H9 (cell line): ENCODE results near the gene CAMK2B. TPM values are rescaled to one million over a fixed set of nuclear protein-coding genes. Genes with fewer than 3 reads are reported as not detected.

Experiments
- DNase-seq: peaks from one replicate; pipeline ENCODE4 v3.0.0-alpha.2; 2017
- H2AFZ ChIP-seq: one replicate; pipeline ENCODE4 v1.6.1; 2013; ENCODE audit warnings: mild to moderate bottlenecking, low read length, control low read depth, moderate library complexity
- H2AK5ac ChIP-seq: 2 replicates; pipeline ENCODE4 v1.6.1; 2013; ENCODE audit warnings: low read length, control low read depth, mixed read lengths; ENCODE audit not compliant: insufficient read length
- H2BK120ac ChIP-seq: one replicate; pipeline ENCODE4 v1.6.1; 2013; ENCODE audit warnings: low read depth, mild to moderate bottlenecking, low read length, control low read depth, inconsistent platforms; ENCODE audit not compliant: poor library complexity, severe bottlenecking
- H2BK12ac ChIP-seq: 2 replicates; pipeline ENCODE4 v1.6.1; 2013; ENCODE audit warnings: low read length, control low read depth, mixed read lengths, low read depth; ENCODE audit not compliant: insufficient read length
- H2BK15ac ChIP-seq: 2 replicates; pipeline ENCODE4 v1.6.1; 2013; ENCODE audit warnings: low read depth, low read length, control low read depth
- H2BK20ac ChIP-seq: one replicate; pipeline ENCODE4 v1.6.1; 2013; ENCODE audit warnings: low read depth, mild to moderate bottlenecking, low read length, control low read depth, inconsistent platforms; ENCODE audit not compliant: poor library complexity, severe bottlenecking
- H2BK5ac ChIP-seq: 2 replicates; pipeline ENCODE4 v1.6.1; 2013; ENCODE audit warnings: low read length, control low read depth, mixed read lengths; ENCODE audit not compliant: insufficient read length
- H3K14ac ChIP-seq: 2 replicates; pipeline ENCODE4 v1.6.1; 2013; ENCODE audit warnings: low read length, control low read depth; ENCODE audit not compliant: insufficient read depth
- H3K18ac ChIP-seq: 2 replicates; pipeline ENCODE4 v1.6.1; 2013; ENCODE audit warnings: low read depth, mild to moderate bottlenecking, mixed read lengths, low read length, control low read depth; ENCODE audit not compliant: insufficient read length
- H3K23ac ChIP-seq: 2 replicates; pipeline ENCODE4 v1.6.1; 2013; ENCODE audit warnings: low read length, control low read depth, mixed read lengths, low read depth; ENCODE audit not compliant: insufficient read length
- H3K23me2 ChIP-seq: 2 replicates; pipeline ENCODE4 v1.6.1; 2013; ENCODE audit warnings: low read depth, mild to moderate bottlenecking, mixed read lengths, low read length, control low read depth; ENCODE audit not compliant: insufficient read length, poor library complexity, severe bottlenecking
- H3K27ac ChIP-seq: 2 replicates; pipeline ENCODE4 v1.5.1; 2013; ENCODE audit warnings: low read length, control low read depth, mixed read lengths, low read depth; ENCODE audit not compliant: insufficient read length
- H3K27me3 ChIP-seq: 2 replicates; pipeline ENCODE4 v1.6.1; 2013; ENCODE audit warnings: low read length, control low read depth, inconsistent platforms; ENCODE audit not compliant: insufficient read depth
- H3K4ac ChIP-seq: 2 replicates; pipeline ENCODE4 v1.6.1; 2013; ENCODE audit warnings: low read depth, mild to moderate bottlenecking, control low read depth, inconsistent platforms, low read length, moderate library complexity
- H3K4me1 ChIP-seq: 2 replicates; pipeline ENCODE4 v1.6.1; 2013; ENCODE audit warnings: low read length, control low read depth, inconsistent platforms; ENCODE audit not compliant: insufficient read depth
- H3K4me2 ChIP-seq: 2 replicates; pipeline ENCODE4 v1.6.1; 2013; ENCODE audit warnings: low read length, control low read depth, mixed read lengths; ENCODE audit not compliant: insufficient read length, insufficient read depth
- H3K56ac ChIP-seq: 2 replicates; pipeline ENCODE4 v1.6.1; 2013; ENCODE audit warnings: low read depth, mild to moderate bottlenecking, mixed read lengths, low read length, control low read depth; ENCODE audit not compliant: insufficient read length
- H3K79me1 ChIP-seq: 2 replicates; pipeline ENCODE4 v1.6.1; 2013; ENCODE audit warnings: low read depth, mild to moderate bottlenecking, moderate library complexity, low read length, control low read depth, inconsistent platforms; ENCODE audit not compliant: insufficient read depth, poor library complexity, severe bottlenecking
- H3K79me2 ChIP-seq: 2 replicates; pipeline ENCODE4 v1.6.1; 2013; ENCODE audit warnings: low read length, control low read depth, inconsistent platforms; ENCODE audit not compliant: insufficient read depth
- H3K9ac ChIP-seq: 2 replicates; pipeline ENCODE4 v1.6.1; 2013; ENCODE audit warnings: low read length, control low read depth, mixed read lengths; ENCODE audit not compliant: insufficient read length; ENCODE audit errors: extremely low read depth
- H3K9me3 ChIP-seq: one replicate; pipeline ENCODE4 v1.6.1; 2013; ENCODE audit warnings: low read depth, low read length, inconsistent platforms; ENCODE audit not compliant: control insufficient read depth
- H3T11ph ChIP-seq: one replicate; pipeline ENCODE4 v1.6.1; 2013; ENCODE audit warnings: mild to moderate bottlenecking, low read length, control low read depth, inconsistent platforms
- H4K20me1 ChIP-seq: one replicate; pipeline ENCODE4 v1.6.1; 2013; ENCODE audit not compliant: control insufficient read depth, insufficient read length, insufficient read depth
- H4K5ac ChIP-seq: 2 replicates; pipeline ENCODE4 v1.6.1; 2013; ENCODE audit warnings: low read depth, mild to moderate bottlenecking, mixed read lengths, low read length, control low read depth; ENCODE audit not compliant: insufficient read length
- H4K8ac ChIP-seq: replicated peaks from 2 replicates; pipeline ENCODE4 v1.6.1; 2013; ENCODE audit warnings: low read length, control low read depth, mixed read lengths, low read depth; ENCODE audit not compliant: insufficient read length
- H4K91ac ChIP-seq: 2 replicates; pipeline ENCODE4 v1.6.1; 2013; ENCODE audit warnings: low read depth, mild to moderate bottlenecking, moderate library complexity, mixed read lengths, low read length, control low read depth; ENCODE audit not compliant: insufficient read length
- H3K27ac Mint-ChIP-seq, 3 experiments: 2 replicates in 2 of 3; 3 replicates in 1 of 3; pipeline ENCODE4 v1.8.0; 2020 to 2021; ENCODE audit warnings: mixed read lengths in 3 of 3, mild to moderate bottlenecking in 1 of 3, moderate library complexity in 1 of 3
- H3K27me3 Mint-ChIP-seq: 2 replicates; pipeline ENCODE4 v1.8.0; 2021; ENCODE audit warnings: low read depth, mild to moderate bottlenecking, moderate library complexity, mixed read lengths
- H3K36me3 Mint-ChIP-seq, 3 experiments: 2 replicates in 2 of 3; 3 replicates in 1 of 3; pipeline ENCODE4 v1.8.0; 2020 to 2021; ENCODE audit warnings: low read depth in 3 of 3, mixed read lengths in 3 of 3; ENCODE audit not compliant: insufficient read depth in 1 of 3
- H3K4me1 Mint-ChIP-seq, 2 experiments: 2 replicates each; pipeline ENCODE4 v1.8.0; 2020; ENCODE audit warnings: mixed read lengths in 2 of 2
- H3K4me3 Mint-ChIP-seq, 2 experiments: 2 replicates in 1 of 2; 3 replicates in 1 of 2; pipeline ENCODE4 v1.8.0; 2020 to 2021; ENCODE audit warnings: mild to moderate bottlenecking in 2 of 2, mixed read lengths in 2 of 2, moderate library complexity in 1 of 2
- H3K9me3 Mint-ChIP-seq, 2 experiments: 2 replicates in 1 of 2; 3 replicates in 1 of 2; pipeline ENCODE4 v1.8.0; 2020; ENCODE audit warnings: mild to moderate bottlenecking in 2 of 2, mixed read lengths in 2 of 2, moderate library complexity in 1 of 2
- CTCF ChIP-seq: fragments of 200-600 bp; sonication (generic); conservative IDR thresholded peaks from 3 replicates; pipeline ENCODE4 v1.8.0; 2021; ENCODE audit warnings: antibody characterized with exemption, mild to moderate bottlenecking
- WGBS: extraction: QIAGEN DNeasy Blood & Tissue Kit; methylation state at CpG from one replicate; pipeline ENCODE4 v1.1.7; 2013; ENCODE audit warnings: missing lambda C conversion rate, low lambda C conversion rate, mixed read lengths; ENCODE audit not compliant: insufficient read length; ENCODE audit errors: extremely low coverage; 5-methylcytosine and 5-hydroxymethylcytosine counted together
- total RNA-seq: library from RNA; stranded (reverse); gene quantifications from 2 replicates; pipeline ENCODE4 v1.2.1, GENCODE V29; 2021

CAMK2B gene
- total RNA-seq, 1 experiment from 2014 or later = 0.17 TPM

DNA sequence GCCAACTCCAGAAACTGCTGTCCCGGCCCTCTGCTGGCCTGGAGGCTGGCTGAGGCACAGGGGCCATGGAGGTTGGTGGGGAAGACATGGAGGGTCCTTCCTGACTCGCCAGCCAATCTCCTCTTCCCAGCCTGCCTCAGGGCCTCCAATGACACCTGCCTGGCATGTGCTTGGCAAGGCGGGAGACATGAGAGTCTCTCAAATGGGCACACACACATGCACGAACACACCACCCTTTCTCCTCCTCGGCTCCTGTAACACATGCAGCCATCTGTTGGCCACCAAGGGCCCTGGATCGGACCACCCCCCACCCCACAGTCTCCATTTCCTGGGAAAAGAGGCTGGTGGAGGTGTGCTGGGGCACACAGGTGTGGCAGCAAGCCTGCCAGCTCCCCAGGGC is 68.2 kb downstream of the CAMK2B start:
- Histone ChIP-seq H3K4me2 (no peak overlapping the region), H2BK15ac (no peak overlapping the region), H3K23ac (no peak overlapping the region), H2BK120ac (no peak overlapping the region), H3K9ac (no peak overlapping the region), H4K5ac (no peak overlapping the region), H3K27ac (no peak overlapping the region), H3K27me3 (no peaks in the 10 kb centered on the region), H2BK20ac (no peak overlapping the region), H4K8ac (no peak overlapping the region), H2AK5ac (no peak overlapping the region), H3K56ac (no peak overlapping the region), H4K91ac (no peak overlapping the region), H3K23me2 (no peaks in the 10 kb centered on the region), H3K4ac (no peak overlapping the region), H3K4me1 (no peaks in the 10 kb centered on the region), H3K18ac (no peak overlapping the region), H3K9me3 (no peaks in the 10 kb centered on the region), H2BK5ac (no peak overlapping the region), H2AFZ (no peak overlapping the region), H3T11ph (no peak overlapping the region), H2BK12ac (no peak overlapping the region), H3K79me1 (no peaks in the 10 kb centered on the region), H3K79me2 (no peaks in the 10 kb centered on the region), H3K14ac (no peak overlapping the region), H4K20me1 (no peaks in the 10 kb centered on the region)
- Mint-ChIP-seq H3K4me1 (no peaks in the 10 kb centered on the region), H3K27me3 (no peaks in the 10 kb centered on the region; the same call in 1 of the 2 replicates), H3K27ac (no peak overlapping the region), H3K9me3 (peaks cover 4 to 8% of the 10 kb centered on the region in 2 experiments; a peak in 4 of 5 replicates), H3K36me3 (no peaks in the 10 kb centered on the region), H3K4me3 (no peak overlapping the region)
- WGBS = no CpG with 5 or more reads among the region's 6 CpGs
- no peak for TF ChIP-seq CTCF
- DNase-seq = no peak
